GM12874 (cell line): ENCODE measurements around the gene CCDC9B.

Experiments
- TF ChIP-seq, protein P1 (sequence below): IDR thresholded peaks from 2 replicates; pipeline ENCODE4 v1.5.1; 2011; ENCODE audit warnings: low read depth, mild to moderate bottlenecking, control low read depth, low read length, moderate library complexity; ENCODE audit not compliant: insufficient read depth

CCDC9B gene

DNA sequence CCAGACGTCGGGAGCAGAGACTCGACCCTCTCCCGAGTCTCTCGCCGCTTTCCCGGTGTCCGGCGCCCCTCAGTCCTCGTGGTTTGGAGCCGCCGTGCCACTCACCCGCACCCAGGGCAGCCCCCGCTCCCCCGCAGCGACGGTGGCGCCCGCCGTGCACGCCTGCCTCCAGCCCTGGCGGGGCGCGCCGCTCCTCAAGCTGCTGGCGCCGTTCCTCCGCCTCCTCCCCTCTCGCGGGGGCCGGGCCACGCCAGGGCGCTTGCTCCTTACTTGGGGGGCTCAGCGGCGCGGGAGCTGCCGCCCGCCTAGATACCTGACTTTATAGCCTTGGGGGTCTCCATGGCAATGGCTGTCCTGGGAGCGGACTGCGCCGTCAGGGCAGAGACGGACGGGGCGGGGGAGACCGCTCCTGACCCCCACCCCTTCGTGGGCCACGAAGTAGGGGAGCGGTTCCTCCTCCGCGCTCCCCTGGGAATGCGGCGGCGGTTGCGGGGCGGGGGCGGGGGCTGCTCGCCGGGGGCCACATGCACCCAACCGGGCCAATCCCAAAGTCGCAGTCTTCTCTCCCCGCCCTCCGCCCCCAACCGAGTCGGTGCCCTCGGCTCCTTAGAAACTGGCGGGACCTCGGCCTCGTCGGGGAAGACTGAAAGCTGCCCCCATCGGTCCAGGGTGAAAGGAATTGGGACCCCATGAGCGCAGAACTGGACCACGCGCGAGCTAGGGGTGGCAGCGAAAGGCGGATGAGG lies 57.7 kb downstream of the CCDC9B start, which contains the start of gene ANKRD63:
ANKRD63 (minus strand) TSS at position 196 of the 746 bp plus-strand sequence. CDS start 478 bp downstream, outside the sequence.
- TF ChIP-seq, protein P1, sequence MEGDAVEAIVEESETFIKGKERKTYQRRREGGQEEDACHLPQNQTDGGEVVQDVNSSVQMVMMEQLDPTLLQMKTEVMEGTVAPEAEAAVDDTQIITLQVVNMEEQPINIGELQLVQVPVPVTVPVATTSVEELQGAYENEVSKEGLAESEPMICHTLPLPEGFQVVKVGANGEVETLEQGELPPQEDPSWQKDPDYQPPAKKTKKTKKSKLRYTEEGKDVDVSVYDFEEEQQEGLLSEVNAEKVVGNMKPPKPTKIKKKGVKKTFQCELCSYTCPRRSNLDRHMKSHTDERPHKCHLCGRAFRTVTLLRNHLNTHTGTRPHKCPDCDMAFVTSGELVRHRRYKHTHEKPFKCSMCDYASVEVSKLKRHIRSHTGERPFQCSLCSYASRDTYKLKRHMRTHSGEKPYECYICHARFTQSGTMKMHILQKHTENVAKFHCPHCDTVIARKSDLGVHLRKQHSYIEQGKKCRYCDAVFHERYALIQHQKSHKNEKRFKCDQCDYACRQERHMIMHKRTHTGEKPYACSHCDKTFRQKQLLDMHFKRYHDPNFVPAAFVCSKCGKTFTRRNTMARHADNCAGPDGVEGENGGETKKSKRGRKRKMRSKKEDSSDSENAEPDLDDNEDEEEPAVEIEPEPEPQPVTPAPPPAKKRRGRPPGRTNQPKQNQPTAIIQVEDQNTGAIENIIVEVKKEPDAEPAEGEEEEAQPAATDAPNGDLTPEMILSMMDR, result no peak

DNA sequence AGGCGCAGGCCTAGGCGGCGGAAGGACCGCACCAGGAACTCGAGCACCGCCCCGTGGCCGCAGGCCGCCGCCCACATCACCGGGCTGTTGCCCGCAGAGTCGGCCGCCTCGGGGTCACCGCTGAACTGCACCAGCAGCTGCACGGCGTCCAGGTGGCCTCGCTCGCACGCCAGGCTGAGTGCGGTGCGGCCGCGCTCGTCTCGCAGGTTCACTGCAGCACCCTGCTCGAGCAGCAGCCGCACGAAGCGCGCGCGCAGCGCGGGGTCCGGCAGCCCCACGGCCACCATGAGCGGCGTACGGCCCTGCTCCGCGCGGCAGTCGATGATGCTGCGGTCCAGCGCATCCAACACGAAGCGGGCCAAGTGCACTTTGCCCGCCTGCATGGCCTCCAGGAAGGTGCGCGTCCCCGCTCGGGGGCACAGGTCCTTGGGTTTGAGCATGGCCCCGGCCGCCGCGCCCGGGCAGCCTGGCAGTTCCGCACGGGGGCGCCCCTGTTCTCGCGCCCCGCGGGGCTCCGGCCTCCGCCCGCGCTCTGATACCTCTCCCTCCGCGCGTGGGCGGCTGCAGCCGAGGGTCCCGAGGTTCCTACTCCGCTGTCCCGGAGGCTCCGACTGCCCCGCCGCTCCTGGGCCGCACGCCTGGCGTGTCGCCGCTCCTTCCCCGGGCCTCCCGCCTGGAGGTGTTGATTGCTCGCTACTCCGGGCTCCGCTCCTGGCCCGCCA lies 58.4 kb downstream of the CCDC9B start:
- TF ChIP-seq, protein P1, result peak; percentile 74

DNA sequence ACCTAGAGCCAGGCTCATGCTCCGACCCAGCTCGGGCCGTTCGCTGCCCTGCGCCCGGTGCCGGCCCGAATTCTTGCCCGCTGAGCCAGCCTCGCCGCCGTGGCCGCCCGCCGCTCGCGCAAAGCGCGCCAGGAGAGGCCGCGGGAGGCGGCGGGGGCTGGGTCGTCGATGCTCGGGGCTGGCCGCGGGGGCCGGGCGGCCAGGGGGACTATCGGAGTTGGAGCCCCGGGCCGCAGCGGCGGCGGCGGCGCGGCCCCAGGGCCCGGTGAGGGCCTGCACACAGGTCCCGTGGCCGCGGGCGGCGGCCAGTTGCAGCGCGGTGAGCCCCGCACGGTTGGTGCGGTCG lies 59.0 kb downstream of the CCDC9B start:
- TF ChIP-seq, protein P1, result no peak
